K562 (cell line): ENCODE results near the gene OR56A3. TPM values are rescaled to one million over a fixed set of nuclear protein-coding genes. Genes with fewer than 3 reads are reported as not detected.

ENCODE experiments used
- ATAC-seq: fragments of 200-7000 bp; cut with Tn5 transposase; 3 replicates; pipeline ENCODE4 v1.9.1; 2020; ENCODE audit warnings: moderate library complexity
- BruUV-seq: library from RNA; stranded (reverse); fragments of 400-500 nt; replicated peaks from 2 replicates; lab custom pipeline; 2021; lab: Mats Ljungman, UMichigan
- CTCF ChIA-PET: fragments of 300-600 bp; formaldehyde crosslinking; extraction: SDS; loops from one replicate; lab custom pipeline; 2021; ENCODE audit warnings: low intra/inter-chr PET ratio; lab: Yijun Ruan, JAX
- POLR2A ChIA-PET: fragments of 300-600, 350-650 bp; sonication (Branson Sonifier 250); formaldehyde crosslinking; extraction: SDS; loops from one replicate; lab custom pipeline; 2021; ENCODE audit warnings: antibody characterized with exemption, inconsistent platforms; lab: Yijun Ruan, JAX
- DNase-seq, 4 experiments: peaks; one replicate each; pipeline versions ENCODE4 v3.0.0 to v3.0.0-alpha.2; 2011 to 2018; ENCODE audit warnings: low spot score in 3 of 4, mixed read lengths in 3 of 4; ENCODE audit errors: extremely low read depth in 1 of 4
- FAIRE-seq: peaks from 2 replicates; lab custom pipeline; 2011; peaks lifted over from hg19 to GRCh38; lab: Jason Lieb, UNC
- H2AFZ ChIP-seq: 2 replicates; pipeline ENCODE4 v1.6.0; 2011; ENCODE audit warnings: low read depth, low read length, control low read depth, inconsistent platforms
- H3K27ac ChIP-seq: fragments of 200-600 bp; 3 replicates; pipeline ENCODE4 v1.8.0; 2011; ENCODE audit warnings: low read depth, mild to moderate bottlenecking, control low read depth, inconsistent platforms, low read length, moderate library complexity, mixed read lengths; ENCODE audit errors: extremely low read depth
- H3K27me3 ChIP-seq, 2 experiments: fragments of 300-600 bp in 1 of 2; 2 replicates in 1 of 2; 3 replicates in 1 of 2; pipeline versions ENCODE4 v1.6.0 to v1.8.0; 2011; ENCODE audit warnings: inconsistent platforms in 2 of 2, low read length in 2 of 2, mild to moderate bottlenecking in 1 of 2, mixed read lengths in 1 of 2, moderate library complexity in 1 of 2; ENCODE audit not compliant: control insufficient read depth in 2 of 2, insufficient read depth in 2 of 2
- H3K36me3 ChIP-seq: fragments of 300-600 bp; 3 replicates; pipeline ENCODE4 v1.8.0; 2011; ENCODE audit warnings: mild to moderate bottlenecking, low read length, inconsistent platforms; ENCODE audit not compliant: control insufficient read depth, insufficient read depth
- H3K4me1 ChIP-seq, 2 experiments: fragments of 200-600 bp in 1 of 2; replicated peaks in 1 of 2; 2 replicates in 1 of 2; 3 replicates in 1 of 2; pipeline versions ENCODE4 v1.5.1 to v1.8.0; 2011; ENCODE audit warnings: inconsistent platforms in 2 of 2, low read length in 2 of 2, mild to moderate bottlenecking in 1 of 2, mixed read lengths in 1 of 2, moderate library complexity in 1 of 2; ENCODE audit not compliant: control insufficient read depth in 2 of 2, insufficient read depth in 2 of 2
- H3K4me2 ChIP-seq: 2 replicates; pipeline ENCODE4 v1.6.1; 2011; ENCODE audit warnings: low read length, control low read depth, inconsistent platforms, mixed read lengths; ENCODE audit not compliant: insufficient read depth
- H3K4me3 ChIP-seq: fragments of 200-600 bp; sonication (generic), shearing (Covaris generic); 2 replicates; pipeline ENCODE4 v1.5.1; 2016; ENCODE audit warnings: control low read depth, inconsistent platforms
- H3K79me2 ChIP-seq: fragments of 200-600 bp; 3 replicates; pipeline ENCODE4 v1.8.0; 2011; ENCODE audit warnings: low read length, inconsistent platforms; ENCODE audit not compliant: control insufficient read depth, insufficient read depth
- H3K9ac ChIP-seq, 2 experiments: 2 replicates each; pipeline versions ENCODE4 v1.6.0 to v1.6.1; 2011; ENCODE audit warnings: low read depth in 2 of 2, low read length in 2 of 2, control low read depth in 1 of 2, inconsistent platforms in 1 of 2, mild to moderate bottlenecking in 1 of 2, mixed read lengths in 1 of 2; ENCODE audit not compliant: insufficient read depth in 1 of 2
- H3K9me1 ChIP-seq: one replicate; pipeline ENCODE4 v1.6.0; 2011; ENCODE audit warnings: inconsistent platforms, mild to moderate bottlenecking, low read length, moderate library complexity; ENCODE audit not compliant: control insufficient read depth, insufficient read depth
- H3K9me3 ChIP-seq: replicated peaks from 2 replicates; pipeline ENCODE4 v1.5.1; 2011; ENCODE audit warnings: low read depth, low read length, inconsistent platforms; ENCODE audit not compliant: control insufficient read depth, insufficient read depth
- H4K20me1 ChIP-seq: replicated peaks from 2 replicates; pipeline ENCODE4 v1.6.1; 2011; ENCODE audit warnings: low read length, inconsistent platforms, mixed read lengths; ENCODE audit not compliant: control insufficient read depth, insufficient read depth
- ATF4 ChIP-seq: fragments of 450-650 bp; formaldehyde crosslinking; IDR thresholded peaks from 2 replicates; pipeline ENCODE4 v1.4.0; 2022; ENCODE audit warnings: mild to moderate bottlenecking, moderate library complexity
- CREM ChIP-seq: IDR thresholded peaks from 2 replicates; pipeline ENCODE4 v1.6.1; 2014; ENCODE audit warnings: antibody characterized with exemption, low read depth
- E2F5 ChIP-seq: sonication (generic); formaldehyde crosslinking; IDR thresholded peaks from 2 replicates; pipeline ENCODE4 v1.8.0; 2022; ENCODE audit warnings: mild to moderate bottlenecking, missing genetic modification reagents
- E2F6 ChIP-seq, 2 experiments: IDR thresholded peaks; 2 replicates each; pipeline ENCODE4 v1.6.1; 2011; ENCODE audit warnings: borderline replicate concordance in 1 of 2, control low read depth in 1 of 2, low read depth in 1 of 2, low read length in 1 of 2, mild to moderate bottlenecking in 1 of 2, mixed read lengths in 1 of 2, moderate library complexity in 1 of 2; ENCODE audit not compliant: insufficient read depth in 1 of 2, insufficient read length in 1 of 2, poor library complexity in 1 of 2, severe bottlenecking in 1 of 2; ENCODE audit errors: extremely low read depth in 1 of 2
- ETV6 ChIP-seq, 3 experiments: fragments of 150-350 bp in 1 of 3; sonication (generic) in 1 of 3; formaldehyde crosslinking in 1 of 3; IDR thresholded peaks; 2 replicates each; pipeline versions ENCODE4 v1.6.1 to v1.8.0; 2014 to 2022; ENCODE audit warnings: borderline replicate concordance in 2 of 3, low read depth in 2 of 3, antibody characterized with exemption in 1 of 3, low read length in 1 of 3, mild to moderate bottlenecking in 1 of 3, missing genetic modification reagents in 1 of 3
- HINFP ChIP-seq: fragments of 450-650 bp; conservative IDR thresholded peaks from 2 replicates; pipeline ENCODE4 v1.6.1; 2016; ENCODE audit warnings: missing genetic modification characterization, low read depth, mild to moderate bottlenecking, control low read depth, missing compliant biosample characterization
- KAT8 ChIP-seq: fragments of 450-650 bp; IDR thresholded peaks from 2 replicates; pipeline ENCODE4 v1.6.1; 2016; ENCODE audit warnings: low read depth, mild to moderate bottlenecking
- KDM5B ChIP-seq: fragments of 200-600 bp; sonication (generic); IDR thresholded peaks from 2 replicates; pipeline ENCODE4 v1.6.1; 2012; ENCODE audit warnings: low read depth, mild to moderate bottlenecking, moderate library complexity, low read length, control low read depth, inconsistent platforms; ENCODE audit not compliant: insufficient replicate concordance
- PHF8 ChIP-seq: fragments of 200-600 bp; sonication (generic); IDR thresholded peaks from 2 replicates; pipeline ENCODE4 v1.6.1; 2012; ENCODE audit warnings: mixed run types, mild to moderate bottlenecking, inconsistent platforms, low read length, moderate library complexity, borderline replicate concordance
- POLR2H ChIP-seq: IDR thresholded peaks from 2 replicates; pipeline ENCODE4 v1.6.1; 2016; ENCODE audit warnings: missing genetic modification characterization, low read depth, mild to moderate bottlenecking, control low read depth, missing compliant biosample characterization, moderate library complexity
- PURB ChIP-seq: sonication (generic); formaldehyde crosslinking; IDR thresholded peaks from 2 replicates; pipeline ENCODE4 v1.9.0; 2021; ENCODE audit warnings: low read depth, mild to moderate bottlenecking, missing genetic modification reagents
- SIN3A ChIP-seq, 2 experiments: fragments of 150-350 bp in 1 of 2; IDR thresholded peaks; 2 replicates each; pipeline ENCODE4 v1.6.1; 2011 to 2016; ENCODE audit warnings: borderline replicate concordance in 2 of 2, low read depth in 2 of 2, low read length in 2 of 2, mild to moderate bottlenecking in 2 of 2, moderate library complexity in 2 of 2; ENCODE audit not compliant: control insufficient read depth in 1 of 2
- ZBTB5 ChIP-seq: fragments of 450-650 bp; IDR thresholded peaks from 2 replicates; pipeline ENCODE4 v1.6.1; 2017; ENCODE audit warnings: antibody characterized with exemption
- ZNF586 ChIP-seq: fragments of 450-650 bp; formaldehyde crosslinking; conservative IDR thresholded peaks from 2 replicates; pipeline ENCODE4 v1.4.0; 2020; ENCODE audit warnings: mild to moderate bottlenecking, moderate library complexity
- WGBS: fragments of 100-300 bp; shearing (Covaris generic); methylation state at CpG from one replicate; pipeline ENCODE4 v1.1.6; 2016; ENCODE audit warnings: low coverage, mixed read lengths; ENCODE audit not compliant: insufficient coverage; ENCODE audit errors: missing lambda C conversion rate; 5-methylcytosine and 5-hydroxymethylcytosine counted together
- in situ Hi-C: fragments of 300-500 bp; cut with MboI; formaldehyde crosslinking; loops from 4 replicates; pipeline ENCODE4 v1.15.0; 2018; ENCODE audit warnings: inconsistent platforms, mixed read lengths
- intact Hi-C: fragments of 100-400 bp; cut with micrococcal nuclease; formaldehyde crosslinking; loops from 2 replicates; pipeline ENCODE4 v1.14.2; 2022
- polyA plus RNA-seq, 8 experiments: library from polyadenylated mRNA; depleted of rRNA in 4 of 8; stranded (reverse) in 5 of 8; unstranded in 3 of 8; fragments of >200 nt; fragmentation: Nextera tagmentation in 2 of 8; fragmentation: Illumina TruSeq in 1 of 8; extraction: Ambion mirVana in 2 of 8; extraction: Trizol in 1 of 8; gene quantifications; 2 replicates each; pipeline versions ENCODE4 v1.2.1 to v1.2.3, GENCODE V29; 2011 to 2014; ENCODE audit warnings: inconsistent platforms in 1 of 8, missing spikeins in 1 of 8
- total RNA-seq, 7 experiments: library from RNA; depleted of rRNA in 6 of 7; stranded (reverse); fragments of >200 nt in 6 of 7; fragmentation: Illumina TruSeq in 2 of 7; extraction: Trizol in 2 of 7; gene quantifications; 2 replicates each; pipeline versions ENCODE4 v1.2.1 to v1.2.3, GENCODE V29; 2011 to 2021; ENCODE audit warnings: low replicate concordance in 1 of 7

The OR56A3 gene
- total and polyA plus RNA-seq, 9 of the 15 experiments (the other 6 are each of a cell fraction or from before 2014, with no cell fraction given) = not detected

GRCh38 chr11:5973530-5973929, 31.5 kb downstream of the OR56A3 start:
- POLR2A ChIA-PET = no interaction called here
- H3K4me3 ChIP-seq = no peak overlapping the region
- WGBS = 0% methylated on average over 1 of the region's 1 CpG
- H3K27me3 ChIP-seq = peaks cover 0 to 7% of the 10 kb centered on the region in 2 experiments; a peak in 2 of 5 replicates
- no peak for DNase-seq
- no peaks in the 10 kb centered on the region for H4K20me1 ChIP-seq
- intact Hi-C loops = no loop called here
- no peak overlapping the region for H2AFZ ChIP-seq
- H3K79me2 ChIP-seq = no peaks in the 10 kb centered on the region
- H3K9me3 ChIP-seq = no peaks in the 10 kb centered on the region
- H3K27ac ChIP-seq = no peak overlapping the region
- no peak overlapping the region for H3K9ac ChIP-seq
- in situ Hi-C loops = no loop called here
- no peak for FAIRE-seq
- CTCF ChIA-PET = no interaction called here
- BruUV-seq = no TSS peak
- ATAC-seq = no peak
- TF ChIP-seq POLR2H (tag) (no peak), KDM5B (no peak), KAT8 (no peak), PURB (CRISPR knock-in tag) (no peak), CREM (no peak), ETV6 (IDR thresholded peaks at IDR 0.05; ENCODE audit: borderline replicate concordance in 1 of 2, low read depth in 2 of 2, low read length in 1 of 2) (no peak), ETV6 (CRISPR knock-in tag; IDR thresholded peaks at IDR 0.05; ENCODE audit: borderline replicate concordance) (no peak), HINFP (tag) (no peak), ZNF586 (no peak), PHF8 (no peak), ZBTB5 (no peak), SIN3A (IDR thresholded peaks at IDR 0.05; ENCODE audit: borderline replicate concordance in 2 of 2, control insufficient read depth in 1 of 2, low read depth in 2 of 2, low read length in 2 of 2) (no peak), E2F6 (IDR thresholded peaks at IDR 0.05; ENCODE audit: borderline replicate concordance in 1 of 2, extremely low read depth in 1 of 2, insufficient read depth in 1 of 2, insufficient read length in 1 of 2, low read depth in 1 of 2, low read length in 1 of 2, poor library complexity in 1 of 2, severe bottlenecking in 1 of 2) (no peak), ATF4 (no peak), E2F5 (CRISPR knock-in tag) (no peak)
- no peak overlapping the region for H3K4me2 ChIP-seq
- no peaks in the 10 kb centered on the region for H3K9me1 ChIP-seq
- no peaks in the 10 kb centered on the region for H3K4me1 ChIP-seq
- H3K36me3 ChIP-seq = no peaks in the 10 kb centered on the region
